Type B pancreatic cell (in vitro differentiated cells): ENCODE data around the gene FAIM2. TPM values are rescaled to one million over a fixed set of nuclear protein-coding genes. Genes with fewer than 3 reads are reported as not detected.
A peak's percentile ranks its signal among the peaks of the same experiment; 100 is the strongest.

ENCODE experiments used
- DNase-seq: peaks from one replicate; pipeline ENCODE4 v3.0.0; 2021; ENCODE audit warnings: mixed read lengths; ENCODE audit not compliant: unreplicated experiment; ENCODE audit errors: extremely low spot score
- H3K27ac Mint-ChIP-seq: 2 replicates; pipeline ENCODE4 v1.8.0; 2021; ENCODE audit warnings: mild to moderate bottlenecking, mixed read lengths
- H3K27me3 Mint-ChIP-seq: 2 replicates; pipeline ENCODE4 v1.8.0; 2021; ENCODE audit warnings: mixed read lengths
- H3K36me3 Mint-ChIP-seq: 2 replicates; pipeline ENCODE4 v1.8.0; 2021; ENCODE audit warnings: mixed read lengths
- H3K4me1 Mint-ChIP-seq: one replicate; pipeline ENCODE4 v1.8.0; 2021; ENCODE audit warnings: mixed read lengths; ENCODE audit not compliant: unreplicated experiment
- H3K4me3 Mint-ChIP-seq: 2 replicates; pipeline ENCODE4 v1.8.0; 2021; ENCODE audit warnings: mild to moderate bottlenecking, mixed read lengths
- H3K9me3 Mint-ChIP-seq: 2 replicates; pipeline ENCODE4 v1.8.0; 2021; ENCODE audit warnings: mixed read lengths
- total RNA-seq: library from RNA; stranded (reverse); gene quantifications from 2 replicates; pipeline ENCODE4 v1.2.1, GENCODE V29; 2021; ENCODE audit warnings: low replicate concordance
- TF ChIP-seq, protein P1 (sequence below): fragments of 200-600 bp; sonication (generic); conservative IDR thresholded peaks from 2 replicates; pipeline ENCODE4 v1.5.0; 2021; ENCODE audit warnings: antibody characterized with exemption, mild to moderate bottlenecking

Gene FAIM2
- total RNA-seq, 1 donor from 2014 or later = 1.7 TPM

DNA sequence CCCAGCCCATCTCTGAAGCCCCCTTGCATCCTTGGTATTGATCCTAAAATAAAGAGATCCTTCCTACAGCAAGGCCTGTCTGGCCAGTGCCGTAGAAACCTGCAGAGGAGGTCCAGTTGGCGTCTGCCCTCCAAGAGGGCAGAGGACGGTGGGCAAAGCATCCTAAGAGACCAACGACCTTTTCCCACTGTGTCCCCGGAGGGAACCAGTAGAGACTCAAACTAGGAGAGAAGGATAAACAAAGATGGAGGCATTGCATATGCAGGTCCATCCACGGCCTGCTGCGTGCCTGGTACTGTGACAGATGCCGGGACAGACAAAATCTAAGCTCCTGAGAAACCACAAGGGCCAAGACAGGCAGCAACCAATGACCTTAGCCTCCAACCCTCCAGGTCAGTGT is 79.3 kb downstream of the FAIM2 start:
- H3K4me1 Mint-ChIP-seq = peaks cover 34% of the 10 kb centered on the region
- peaks cover 8% of the 10 kb centered on the region for H3K36me3 Mint-ChIP-seq
- no peak overlapping the region for H3K27ac Mint-ChIP-seq
- H3K9me3 Mint-ChIP-seq = no peaks in the 10 kb centered on the region
- peak overlapping the region; percentile 24 for H3K4me3 Mint-ChIP-seq
- no peak for DNase-seq
- H3K27me3 Mint-ChIP-seq = no peaks in the 10 kb centered on the region
- TF ChIP-seq, protein P1, sequence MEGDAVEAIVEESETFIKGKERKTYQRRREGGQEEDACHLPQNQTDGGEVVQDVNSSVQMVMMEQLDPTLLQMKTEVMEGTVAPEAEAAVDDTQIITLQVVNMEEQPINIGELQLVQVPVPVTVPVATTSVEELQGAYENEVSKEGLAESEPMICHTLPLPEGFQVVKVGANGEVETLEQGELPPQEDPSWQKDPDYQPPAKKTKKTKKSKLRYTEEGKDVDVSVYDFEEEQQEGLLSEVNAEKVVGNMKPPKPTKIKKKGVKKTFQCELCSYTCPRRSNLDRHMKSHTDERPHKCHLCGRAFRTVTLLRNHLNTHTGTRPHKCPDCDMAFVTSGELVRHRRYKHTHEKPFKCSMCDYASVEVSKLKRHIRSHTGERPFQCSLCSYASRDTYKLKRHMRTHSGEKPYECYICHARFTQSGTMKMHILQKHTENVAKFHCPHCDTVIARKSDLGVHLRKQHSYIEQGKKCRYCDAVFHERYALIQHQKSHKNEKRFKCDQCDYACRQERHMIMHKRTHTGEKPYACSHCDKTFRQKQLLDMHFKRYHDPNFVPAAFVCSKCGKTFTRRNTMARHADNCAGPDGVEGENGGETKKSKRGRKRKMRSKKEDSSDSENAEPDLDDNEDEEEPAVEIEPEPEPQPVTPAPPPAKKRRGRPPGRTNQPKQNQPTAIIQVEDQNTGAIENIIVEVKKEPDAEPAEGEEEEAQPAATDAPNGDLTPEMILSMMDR = no peak

DNA sequence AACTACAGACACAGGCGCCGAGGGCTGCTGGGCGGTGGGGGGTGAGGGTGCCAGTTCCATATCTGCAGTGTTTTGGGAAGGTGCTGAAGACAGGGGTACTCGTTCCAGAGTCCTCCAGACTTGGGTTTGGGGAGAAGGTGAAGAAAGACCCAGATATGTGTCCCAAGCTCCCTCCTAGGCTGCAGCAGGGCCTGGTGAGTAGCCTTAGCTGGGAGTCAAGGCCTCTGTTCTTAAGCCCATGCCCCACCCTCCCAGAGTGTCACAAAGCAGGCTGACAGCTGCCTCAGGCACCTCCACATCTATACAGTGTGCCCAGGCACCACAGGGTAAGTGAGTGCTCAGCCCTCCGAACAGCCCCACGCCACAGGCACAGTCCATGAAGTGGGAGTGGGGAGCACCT is 79.7 kb downstream of the FAIM2 start:
- peak overlapping the region; percentile 24 for H3K4me3 Mint-ChIP-seq
- no peaks in the 10 kb centered on the region for H3K9me3 Mint-ChIP-seq
- peaks cover 11% of the 10 kb centered on the region for H3K36me3 Mint-ChIP-seq
- no peak for DNase-seq
- no peaks in the 10 kb centered on the region for H3K27me3 Mint-ChIP-seq
- H3K4me1 Mint-ChIP-seq = peaks cover 31% of the 10 kb centered on the region
- no peak overlapping the region for H3K27ac Mint-ChIP-seq
- TF ChIP-seq, protein P1 = no peak

DNA sequence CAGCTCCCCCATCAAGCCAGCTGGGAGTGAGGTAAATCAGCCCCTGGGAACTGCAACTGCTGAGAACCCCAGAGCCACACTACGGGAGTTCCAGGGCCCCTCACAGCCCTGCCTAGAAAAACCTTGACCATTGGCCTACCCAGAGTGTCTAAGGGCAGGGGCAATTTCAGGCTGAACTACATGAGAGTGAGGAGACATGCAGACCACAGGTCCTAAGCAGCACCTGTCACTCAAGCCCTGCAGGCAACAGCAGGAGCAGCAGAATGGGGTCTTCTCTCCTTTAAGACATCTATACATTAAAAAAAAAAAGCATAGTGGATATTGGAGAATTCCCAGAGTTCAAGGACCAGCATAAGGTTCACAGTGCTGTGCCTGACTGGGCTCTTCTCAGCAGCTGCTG is 80.3 kb downstream of the FAIM2 start:
- Mint-ChIP-seq H3K27me3 (no peaks in the 10 kb centered on the region), H3K4me1 (peaks cover 27% of the 10 kb centered on the region)
- TF ChIP-seq, protein P1 = no peak

DNA sequence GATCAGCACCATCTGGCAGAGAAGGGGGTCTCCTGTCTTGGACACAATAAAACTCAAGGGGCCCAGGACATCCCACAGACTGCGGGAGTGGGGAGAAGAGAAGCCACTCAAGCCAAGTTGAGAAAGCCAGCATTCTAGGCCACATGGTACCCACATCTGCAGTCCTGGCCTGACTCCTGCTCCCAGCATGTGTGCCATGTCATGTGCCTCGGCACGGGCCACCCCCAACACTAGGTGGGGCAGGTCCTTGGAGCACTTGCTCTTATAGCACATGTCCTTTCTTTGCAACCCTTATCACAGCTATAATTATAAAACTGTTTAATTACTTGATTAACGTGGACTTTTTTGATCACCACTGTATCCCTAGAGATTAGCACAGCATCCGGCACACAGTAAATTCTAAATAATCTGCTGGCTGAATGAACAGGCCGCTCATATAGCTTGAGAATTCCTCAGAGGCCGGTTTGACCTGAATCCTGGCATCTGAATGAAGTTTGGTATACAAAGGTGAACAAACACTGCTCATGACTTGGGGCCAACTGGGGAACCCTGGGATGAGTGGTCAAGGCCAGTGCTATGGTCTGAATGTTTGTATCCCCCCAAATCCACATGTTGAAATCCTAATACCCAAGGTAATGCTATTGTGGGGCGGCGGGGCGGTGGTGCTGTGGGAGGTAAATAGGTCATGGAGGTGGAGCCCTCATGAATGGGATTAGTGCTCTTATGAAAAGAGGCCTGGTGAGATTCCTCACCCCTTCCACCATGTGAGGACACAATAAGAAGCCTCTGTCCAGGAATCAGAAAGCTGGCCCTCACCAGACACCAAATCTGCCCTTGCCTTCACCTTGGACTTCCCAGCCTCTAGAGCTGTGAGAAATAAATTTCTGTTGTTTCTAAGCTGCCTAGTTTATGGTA is 82.1 kb downstream of the FAIM2 start:
- TF ChIP-seq, protein P1 = no peak
- Mint-ChIP-seq H3K27me3 (no peaks in the 10 kb centered on the region), H3K9me3 (no peaks in the 10 kb centered on the region), H3K4me1 (peaks cover 20% of the 10 kb centered on the region), H3K4me3 (no peak overlapping the region), H3K36me3 (peaks cover 14% of the 10 kb centered on the region), H3K27ac (no peak overlapping the region)
- no peak for DNase-seq

More for the DNA sequence above, 80.3 kb downstream of the FAIM2 start:
- H3K36me3 Mint-ChIP-seq = peaks cover 11% of the 10 kb centered on the region
- no peak for DNase-seq
- H3K4me3 Mint-ChIP-seq = no peak overlapping the region
- no peak overlapping the region for H3K27ac Mint-ChIP-seq
- H3K9me3 Mint-ChIP-seq = no peaks in the 10 kb centered on the region

DNA sequence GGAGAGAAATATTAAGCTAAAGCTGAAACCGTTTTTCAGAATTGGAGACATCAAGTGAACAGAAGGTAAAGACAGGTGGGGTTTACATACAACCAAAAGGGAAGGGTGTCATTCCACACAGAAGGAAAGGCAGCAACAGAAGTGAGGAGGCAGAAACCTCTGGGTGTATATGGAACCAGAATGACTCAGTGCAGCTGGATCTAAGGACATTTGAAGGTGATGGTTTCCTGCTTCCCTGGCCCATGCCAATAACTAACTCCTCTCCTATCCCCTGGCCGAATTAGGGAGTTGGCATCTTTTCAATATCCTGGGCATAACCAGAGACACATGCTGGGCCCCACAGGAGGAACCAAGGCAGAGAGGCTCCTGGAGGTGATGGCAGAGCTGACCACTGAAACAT is 83.9 kb downstream of the FAIM2 start:
- Mint-ChIP-seq H3K27ac (no peak overlapping the region), H3K4me1 (peaks cover 7% of the 10 kb centered on the region), H3K27me3 (no peaks in the 10 kb centered on the region), H3K9me3 (no peaks in the 10 kb centered on the region), H3K36me3 (peaks cover 21% of the 10 kb centered on the region), H3K4me3 (no peak overlapping the region)
- TF ChIP-seq, protein P1 = no peak
- DNase-seq = no peak
